Measurements from ENCODE around the gene MAP3K20. TPM values are rescaled to one million over a fixed set of nuclear protein-coding genes. Genes with fewer than 3 reads are reported as not detected.

Gene MAP3K20
- total and polyA plus RNA-seq, 10 of the 15 experiments (the other 5 are each of a cell fraction or from before 2014, with no cell fraction given), result 0.04 to 5.6 (median 2.3) TPM

DNA sequence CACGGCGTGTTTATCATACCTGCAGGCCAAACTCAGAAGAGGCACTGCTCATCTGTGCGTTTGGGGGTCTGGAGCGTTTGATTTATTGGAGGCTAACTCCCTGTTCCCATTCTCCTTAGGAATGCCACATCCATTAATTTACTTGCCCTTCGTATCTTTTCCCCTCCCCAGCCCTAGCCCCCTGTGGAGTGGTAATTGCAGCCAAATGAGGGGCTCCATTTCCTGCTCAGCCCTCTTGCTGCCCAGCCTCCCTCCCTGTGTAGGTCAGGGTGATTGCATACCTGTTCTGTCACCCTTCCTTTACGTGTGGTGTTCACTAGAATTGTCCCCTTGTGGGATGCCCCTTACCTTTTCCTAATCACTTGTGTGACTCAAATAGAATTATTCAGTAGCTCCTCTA, 120.4 kb downstream of the MAP3K20 start (continued):
- no peak for TF ChIP-seq CUX1 (IDR thresholded peaks at IDR 0.05; ENCODE audit: insufficient replicate concordance, low read depth, low read length)

GRCh38 chr2:173196638-173197037, 121.0 kb downstream of the MAP3K20 start:
- RAD21 ChIA-PET (ENCODE audit: unreplicated experiment), result no interaction called here
- FAIRE-seq (no peak), DNase-seq (ENCODE audit: low read depth, low spot score) (no peak), ATAC-seq (no peak)
- in situ Hi-C loops (cut with MboI), result no loop called here
- Histone ChIP-seq H4K20me1 (ENCODE audit: control insufficient read depth, insufficient read depth) (no peaks in the 10 kb centered on the region), H3K27ac (ENCODE audit: control insufficient read depth, insufficient read depth) (no peak overlapping the region), H3K36me3 (ENCODE audit: control insufficient read depth in 2 of 2, insufficient read depth in 2 of 2, low read length in 1 of 2) (no peaks in the 10 kb centered on the region), H3K4me1 (ENCODE audit: control insufficient read depth, insufficient read depth, low read length) (no peaks in the 10 kb centered on the region), H2AFZ (ENCODE audit: control insufficient read depth, low read depth, low read length) (no peak overlapping the region), H3K4me3 (no peak overlapping the region), H3K79me2 (ENCODE audit: control insufficient read depth, insufficient read depth, low read length) (no peaks in the 10 kb centered on the region), H3K9ac (ENCODE audit: control insufficient read depth, insufficient read depth, low read length) (no peak overlapping the region), H3K4me2 (ENCODE audit: control insufficient read depth, insufficient read depth) (no peak overlapping the region), H3K9me3 (replicated peaks; ENCODE audit: control insufficient read depth, insufficient read depth, low read length) (no peaks in the 10 kb centered on the region), H3K27me3 (replicated peaks in 1 of 2; ENCODE audit: control insufficient read depth in 2 of 2, insufficient read depth in 2 of 2, low read length in 1 of 2) (no peaks in the 10 kb centered on the region)
- SMC1A ChIA-PET (ENCODE audit: uncharacterized antibody, unreplicated experiment), result no interaction called here
- TF ChIP-seq, protein P1, sequence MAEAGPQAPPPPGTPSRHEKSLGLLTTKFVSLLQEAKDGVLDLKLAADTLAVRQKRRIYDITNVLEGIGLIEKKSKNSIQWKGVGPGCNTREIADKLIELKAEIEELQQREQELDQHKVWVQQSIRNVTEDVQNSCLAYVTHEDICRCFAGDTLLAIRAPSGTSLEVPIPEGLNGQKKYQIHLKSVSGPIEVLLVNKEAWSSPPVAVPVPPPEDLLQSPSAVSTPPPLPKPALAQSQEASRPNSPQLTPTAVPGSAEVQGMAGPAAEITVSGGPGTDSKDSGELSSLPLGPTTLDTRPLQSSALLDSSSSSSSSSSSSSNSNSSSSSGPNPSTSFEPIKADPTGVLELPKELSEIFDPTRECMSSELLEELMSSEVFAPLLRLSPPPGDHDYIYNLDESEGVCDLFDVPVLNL (IDR thresholded peaks at IDR 0.05; ENCODE audit: low read depth, low read length), result no peak
- TF ChIP-seq NFIC (IDR thresholded peaks at IDR 0.05; ENCODE audit: low read depth, low read length) (no peak), ETV6 (conservative IDR thresholded peaks at IDR 0.05 in 1 of 2, IDR thresholded peaks at IDR 0.05 in 1 of 2; ENCODE audit: borderline replicate concordance in 1 of 2, low read depth in 1 of 2) (no peak)
- POLR2A ChIA-PET, result no interaction called here
- BruUV-seq (replicated peaks), result no TSS peak
- intact Hi-C loops (cut with micrococcal nuclease; ENCODE audit: unreplicated experiment), result no loop called here
- CTCF ChIA-PET, result no interaction called here
- WGBS (ENCODE audit: insufficient coverage, insufficient replicate concordance, low lambda C conversion rate, missing lambda C conversion rate), result 86% methylated on average over 4 of the region's 4 CpGs
